Muscle layer of duodenum (tissue), 2 donors: ENCODE data around the gene CPNE8.

Experiments used
- H3K27ac ChIP-seq: one replicate; pipeline ENCODE4 v1.7.0; 2013; ENCODE audit warnings: mild to moderate bottlenecking, low read length
- H3K27me3 ChIP-seq: one replicate; pipeline ENCODE4 v1.7.0; 2013; ENCODE audit warnings: low read depth, mild to moderate bottlenecking, control low read depth, low read length
- H3K36me3 ChIP-seq, 2 donors: one replicate each; pipeline ENCODE4 v1.7.0; 2013; ENCODE audit warnings: low read length in 2 of 2, control low read depth in 1 of 2, mild to moderate bottlenecking in 1 of 2; ENCODE audit not compliant: insufficient read depth in 2 of 2, control insufficient read depth in 1 of 2
- H3K4me1 ChIP-seq, 2 donors: one replicate each; pipeline ENCODE4 v1.7.0; 2013; ENCODE audit warnings: low read length in 2 of 2, mild to moderate bottlenecking in 2 of 2, control low read depth in 1 of 2, moderate library complexity in 1 of 2; ENCODE audit not compliant: insufficient read depth in 2 of 2, control insufficient read depth in 1 of 2
- H3K4me3 ChIP-seq, 2 donors: one replicate each; pipeline ENCODE4 v1.7.0; 2013; ENCODE audit warnings: low read length in 2 of 2, low read depth in 1 of 2, mild to moderate bottlenecking in 1 of 2
- H3K9me3 ChIP-seq, 2 donors: one replicate each; pipeline ENCODE4 v1.7.0; 2013; ENCODE audit warnings: low read length in 2 of 2, control low read depth in 1 of 2, mild to moderate bottlenecking in 1 of 2; ENCODE audit not compliant: control insufficient read depth in 1 of 2
- donor health status: healthy.

Gene CPNE8

GRCh38 chr12:38915429-38916182 lies 10.2 kb upstream of the CPNE8 start:
- H3K4me3 ChIP-seq, result no peak overlapping the region
- no peak overlapping the region for H3K27ac ChIP-seq
- H3K27me3 ChIP-seq, result no peaks in the 10 kb centered on the region
- H3K36me3 ChIP-seq, result no peaks in the 10 kb centered on the region
- no peaks in the 10 kb centered on the region for H3K4me1 ChIP-seq
- H3K9me3 ChIP-seq, result no peaks in the 10 kb centered on the region

GRCh38 chr12:38912116-38912515 lies 6.7 kb upstream of the CPNE8 start:
- Histone ChIP-seq H3K4me1 (no peaks in the 10 kb centered on the region), H3K9me3 (no peaks in the 10 kb centered on the region), H3K27ac (no peak overlapping the region), H3K27me3 (no peaks in the 10 kb centered on the region), H3K4me3 (no peak overlapping the region), H3K36me3 (no peaks in the 10 kb centered on the region)

- Histone ChIP-seq H3K27ac (no peak overlapping the region), H3K4me3 (no peak overlapping the region), H3K36me3 (no peaks in the 10 kb centered on the region), H3K9me3 (no peaks in the 10 kb centered on the region), H3K27me3 (no peaks in the 10 kb centered on the region), H3K4me1 (no peaks in the 10 kb centered on the region)
Measured at GRCh38 chr12:38911611-38912010, 6.2 kb upstream of the CPNE8 start.

- Histone ChIP-seq H3K4me1 (no peaks in the 10 kb centered on the region), H3K27ac (no peak overlapping the region), H3K4me3 (peak overlapping the region; percentile 86 to 91), H3K27me3 (no peaks in the 10 kb centered on the region), H3K36me3 (peaks cover 0 to 4% of the 10 kb centered on the region in 2 donors), H3K9me3 (no peaks in the 10 kb centered on the region)
Measured at GRCh38 chr12:38907201-38907923, 2.0 kb upstream of the CPNE8 start.

GRCh38 chr12:38906482-38907200 lies 1.2 kb upstream of the CPNE8 start:
- Histone ChIP-seq H3K4me3 (peak overlapping the region; percentile 86 to 91), H3K27ac (peak overlapping the region; percentile 96), H3K9me3 (no peaks in the 10 kb centered on the region), H3K36me3 (peaks cover 0 to 4% of the 10 kb centered on the region in 2 donors), H3K4me1 (no peaks in the 10 kb centered on the region), H3K27me3 (no peaks in the 10 kb centered on the region)

GRCh38 chr12:38904537-38905479 lies 583 bp downstream of the CPNE8 start:
- H3K36me3 ChIP-seq, result peaks cover 0 to 4% of the 10 kb centered on the region in 2 donors
- H3K27ac ChIP-seq, result peak overlapping the region; percentile 96
- H3K4me1 ChIP-seq, result no peaks in the 10 kb centered on the region
- no peaks in the 10 kb centered on the region for H3K9me3 ChIP-seq
- peak overlapping the region; percentile 86 to 91 for H3K4me3 ChIP-seq
- no peaks in the 10 kb centered on the region for H3K27me3 ChIP-seq

GRCh38 chr12:38903596-38903995 lies 1.8 kb downstream of the CPNE8 start:
- H3K9me3 ChIP-seq, result no peaks in the 10 kb centered on the region
- no peaks in the 10 kb centered on the region for H3K4me1 ChIP-seq
- H3K36me3 ChIP-seq, result peaks cover 0 to 4% of the 10 kb centered on the region in 2 donors
- peak overlapping the region; percentile 96 for H3K27ac ChIP-seq
- H3K4me3 ChIP-seq, result peak overlapping the region; percentile 86 to 91
- H3K27me3 ChIP-seq, result no peaks in the 10 kb centered on the region

- no peak overlapping the region for H3K27ac ChIP-seq
Measured at GRCh38 chr12:38898001-38898684, 7.2 kb downstream of the CPNE8 start.

GRCh38 chr12:38895446-38895845 lies 9.9 kb downstream of the CPNE8 start:
- Histone ChIP-seq H3K27ac (no peak overlapping the region), H3K4me1 (peaks cover 0 to 11% of the 10 kb centered on the region in 2 donors), H3K9me3 (no peaks in the 10 kb centered on the region), H3K36me3 (no peaks in the 10 kb centered on the region), H3K4me3 (no peak overlapping the region), H3K27me3 (no peaks in the 10 kb centered on the region)

More at GRCh38 chr12:38898001-38898684, 7.2 kb downstream of the CPNE8 start:
- Histone ChIP-seq H3K27me3 (no peaks in the 10 kb centered on the region), H3K4me3 (no peak overlapping the region), H3K9me3 (no peaks in the 10 kb centered on the region), H3K4me1 (no peaks in the 10 kb centered on the region), H3K36me3 (no peaks in the 10 kb centered on the region)

GRCh38 chr12:38892976-38893375 lies 12.4 kb downstream of the CPNE8 start:
- Histone ChIP-seq H3K27me3 (no peaks in the 10 kb centered on the region), H3K4me1 (peaks cover 0 to 19% of the 10 kb centered on the region in 2 donors), H3K36me3 (no peaks in the 10 kb centered on the region), H3K4me3 (no peak overlapping the region), H3K9me3 (no peaks in the 10 kb centered on the region), H3K27ac (no peak overlapping the region)
